SKM-1 (cell line): ENCODE results near the gene MPPED1.

Experiments used
- DNase-seq: peaks from one replicate; lab custom pipeline; 2025; ENCODE audit not compliant: unreplicated experiment; lab: John Stamatoyannopoulos, UW

Gene MPPED1

DNA sequence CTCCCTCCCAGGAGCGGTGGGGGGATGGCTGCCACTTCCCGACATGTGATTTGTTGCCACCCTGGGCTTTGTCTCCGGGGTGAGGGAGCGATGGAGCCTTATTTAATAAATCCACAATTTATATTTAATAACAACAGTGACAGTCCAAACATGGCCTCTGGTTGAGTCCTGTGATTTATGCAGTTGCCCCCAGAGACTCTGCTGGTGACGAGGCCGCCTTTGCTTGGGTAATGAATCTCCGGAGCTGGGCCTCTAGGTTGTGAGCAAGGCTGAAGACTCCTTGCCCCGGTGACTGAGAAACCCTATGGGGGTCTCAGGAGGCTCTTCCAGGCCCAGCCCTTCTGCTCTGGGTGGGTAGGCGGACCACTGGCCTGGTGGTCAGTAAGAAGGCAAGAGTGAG lies 16.7 kb downstream of the MPPED1 start:
- no peak for DNase-seq

DNA sequence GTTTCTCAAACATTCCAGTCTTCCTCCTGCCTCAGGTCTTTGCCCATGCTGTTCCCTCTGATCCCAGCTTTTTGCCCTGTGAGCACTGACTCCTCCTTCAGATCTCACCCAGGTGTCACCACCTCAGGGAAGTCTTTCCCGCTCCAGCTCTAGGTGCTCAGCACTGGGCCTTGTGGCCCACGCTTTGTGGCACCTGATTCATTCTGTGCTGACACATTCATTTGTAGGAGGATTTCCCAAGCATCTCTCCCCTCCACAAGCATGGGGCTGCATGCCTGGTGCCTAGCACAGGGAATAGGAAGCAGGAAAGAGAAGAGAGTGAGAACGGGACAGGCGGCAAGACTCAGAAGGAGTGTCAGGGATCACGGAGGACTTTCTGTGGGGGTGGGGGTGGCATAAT lies 17.6 kb downstream of the MPPED1 start:
- DNase-seq, result no peak

DNA sequence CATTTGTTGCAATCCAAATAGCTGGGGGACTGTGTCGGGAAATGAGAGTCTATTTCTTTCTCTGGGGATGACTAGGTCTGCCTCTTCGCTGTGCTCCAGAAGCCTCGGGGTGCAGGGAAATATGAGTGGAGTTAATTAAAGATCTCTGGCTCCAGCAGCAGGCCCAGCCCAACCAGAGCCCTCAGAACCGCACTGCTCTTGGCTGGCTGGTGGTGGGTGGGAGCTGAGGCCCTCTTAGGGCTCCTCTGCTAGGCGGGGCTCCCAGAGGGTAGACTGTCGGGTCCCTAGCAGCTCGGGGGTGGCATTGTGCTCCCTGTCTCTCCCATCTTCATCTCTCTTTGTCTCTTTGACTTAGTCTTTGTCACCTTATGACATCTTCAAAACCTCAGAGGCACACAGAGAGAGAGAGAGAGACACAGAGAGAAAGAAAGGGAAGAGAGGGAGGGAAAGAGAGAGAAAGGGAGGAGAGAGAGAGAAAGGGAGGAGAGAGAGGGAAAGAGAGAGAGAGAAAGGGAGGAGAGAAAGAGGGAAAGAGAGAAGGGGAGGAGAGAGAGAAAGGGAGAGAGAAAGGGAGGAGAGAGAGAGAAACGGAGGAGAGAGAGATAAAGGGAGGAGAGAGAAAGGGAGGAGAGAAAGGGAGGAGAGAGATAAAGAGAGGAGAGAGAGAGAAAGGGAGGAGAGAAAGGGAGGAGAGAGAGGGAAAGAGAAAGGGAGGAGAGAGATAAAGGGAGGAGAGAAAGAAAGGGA lies 20.2 kb downstream of the MPPED1 start:
- no peak for DNase-seq

DNA sequence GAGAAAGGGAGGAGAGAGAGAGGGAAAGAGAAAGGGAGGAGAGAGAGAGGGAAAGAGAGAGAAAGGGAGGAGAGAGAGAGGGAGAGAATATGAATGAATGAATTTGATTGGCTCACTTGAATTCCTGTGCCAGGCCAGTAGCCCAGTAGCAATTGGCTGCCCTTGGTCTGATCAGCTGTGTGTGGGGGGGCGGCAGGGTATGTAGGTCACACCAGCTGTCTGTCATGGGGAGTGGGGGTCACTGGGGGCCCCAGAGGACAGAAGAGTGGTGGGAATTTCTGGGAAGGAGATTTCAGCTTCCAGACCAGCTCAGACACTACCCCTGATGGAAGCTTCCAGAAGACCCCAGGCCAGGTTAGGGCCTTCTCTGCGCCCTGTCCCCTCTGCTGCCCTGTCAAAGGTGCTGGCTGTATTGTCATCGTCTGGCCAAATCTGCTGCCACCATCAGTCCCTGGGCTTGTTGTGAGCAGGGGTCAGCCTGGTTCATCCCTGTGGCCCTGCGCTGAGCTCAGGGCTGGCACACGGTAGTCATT lies 21.1 kb downstream of the MPPED1 start:
- no peak for DNase-seq

DNA sequence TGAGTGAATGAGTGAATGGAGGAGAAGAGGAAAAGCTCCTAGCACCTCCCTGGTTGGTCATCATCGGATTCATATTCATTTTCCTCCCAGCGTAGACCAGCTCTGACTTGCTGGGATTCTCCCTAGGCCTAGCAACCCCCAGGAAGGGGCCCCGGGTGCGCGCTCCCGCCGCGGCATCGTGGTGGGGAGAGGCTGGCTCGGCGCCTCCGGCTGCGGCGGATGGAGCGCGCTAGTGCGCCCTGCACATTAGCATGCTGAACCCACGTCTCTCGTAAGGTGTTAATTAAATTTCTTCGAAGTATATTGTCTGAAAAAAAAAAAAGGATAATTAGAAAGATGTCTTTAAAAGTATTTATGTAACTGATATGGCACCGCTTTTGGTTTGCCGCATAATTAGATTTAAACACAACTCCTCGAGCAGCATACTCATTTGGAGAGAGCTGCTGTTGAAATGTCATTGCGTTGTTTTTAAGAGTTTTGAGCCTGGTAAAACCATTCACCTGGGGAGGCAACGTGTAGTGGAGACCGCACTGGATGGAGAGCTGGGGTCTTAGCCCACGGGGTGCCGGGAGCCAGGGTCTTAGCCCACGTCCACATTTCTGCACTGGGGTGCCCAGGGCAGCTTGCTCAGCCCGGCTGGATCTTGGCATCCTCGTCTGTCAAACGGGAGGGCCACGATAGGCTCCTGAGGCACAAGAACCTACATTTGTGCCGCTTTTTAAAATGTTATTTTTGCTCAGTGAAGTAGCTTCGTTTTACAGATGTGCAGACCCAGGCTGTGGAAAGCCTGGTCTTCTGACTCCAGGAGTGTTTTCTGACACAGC lies 21.8 kb downstream of the MPPED1 start:
- DNase-seq, result no peak

DNA sequence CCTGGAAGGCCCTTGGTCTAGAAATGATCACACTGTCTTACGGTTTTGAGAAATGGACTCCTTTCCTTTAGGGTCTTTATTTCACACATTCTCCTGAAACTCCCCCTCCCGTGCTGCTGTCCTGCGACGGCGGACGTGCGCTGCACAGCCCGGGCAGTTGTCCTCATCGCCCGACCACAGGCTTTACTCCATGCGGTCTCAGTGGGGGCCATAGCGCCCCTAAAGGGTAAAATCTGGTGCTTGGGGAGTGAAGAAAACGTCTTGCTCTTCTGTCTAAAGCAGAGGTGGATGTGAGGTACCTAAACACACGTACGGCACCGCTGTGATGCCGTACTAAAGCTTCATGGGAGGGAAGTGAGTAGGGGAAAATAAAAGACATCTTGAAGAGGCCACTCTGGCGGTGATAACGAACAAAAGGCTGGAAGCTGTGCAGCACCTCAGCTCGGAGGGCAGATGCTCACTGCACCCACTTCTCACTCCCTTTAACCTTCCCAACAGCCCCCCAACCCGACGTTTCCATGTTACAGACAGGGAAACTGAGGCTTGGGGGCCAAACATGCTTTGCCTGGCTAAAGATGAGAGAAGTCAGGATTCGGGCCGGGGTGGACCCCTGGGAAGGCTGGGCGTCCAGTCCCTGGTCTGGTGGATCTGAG lies 22.6 kb downstream of the MPPED1 start:
- DNase-seq, result no peak

DNA sequence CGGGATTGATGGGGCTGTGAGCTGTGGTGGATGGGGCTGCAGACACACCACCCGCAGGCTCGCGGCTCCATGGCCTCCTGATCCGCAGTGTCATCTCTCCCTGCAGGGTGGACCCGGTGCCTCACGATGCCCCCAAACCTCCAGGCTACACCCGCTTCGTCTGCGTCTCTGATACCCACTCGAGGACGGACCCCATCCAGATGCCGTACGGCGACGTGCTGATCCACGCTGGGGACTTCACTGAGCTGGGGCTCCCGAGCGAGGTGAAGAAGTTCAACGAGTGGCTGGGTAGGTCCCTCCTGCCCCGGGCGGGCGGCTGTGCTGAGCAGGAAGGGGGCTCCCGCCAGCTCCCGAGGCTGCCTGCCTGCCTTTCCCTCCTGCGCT lies 23.1 kb downstream of the MPPED1 start:
- DNase-seq, result no peak

DNA sequence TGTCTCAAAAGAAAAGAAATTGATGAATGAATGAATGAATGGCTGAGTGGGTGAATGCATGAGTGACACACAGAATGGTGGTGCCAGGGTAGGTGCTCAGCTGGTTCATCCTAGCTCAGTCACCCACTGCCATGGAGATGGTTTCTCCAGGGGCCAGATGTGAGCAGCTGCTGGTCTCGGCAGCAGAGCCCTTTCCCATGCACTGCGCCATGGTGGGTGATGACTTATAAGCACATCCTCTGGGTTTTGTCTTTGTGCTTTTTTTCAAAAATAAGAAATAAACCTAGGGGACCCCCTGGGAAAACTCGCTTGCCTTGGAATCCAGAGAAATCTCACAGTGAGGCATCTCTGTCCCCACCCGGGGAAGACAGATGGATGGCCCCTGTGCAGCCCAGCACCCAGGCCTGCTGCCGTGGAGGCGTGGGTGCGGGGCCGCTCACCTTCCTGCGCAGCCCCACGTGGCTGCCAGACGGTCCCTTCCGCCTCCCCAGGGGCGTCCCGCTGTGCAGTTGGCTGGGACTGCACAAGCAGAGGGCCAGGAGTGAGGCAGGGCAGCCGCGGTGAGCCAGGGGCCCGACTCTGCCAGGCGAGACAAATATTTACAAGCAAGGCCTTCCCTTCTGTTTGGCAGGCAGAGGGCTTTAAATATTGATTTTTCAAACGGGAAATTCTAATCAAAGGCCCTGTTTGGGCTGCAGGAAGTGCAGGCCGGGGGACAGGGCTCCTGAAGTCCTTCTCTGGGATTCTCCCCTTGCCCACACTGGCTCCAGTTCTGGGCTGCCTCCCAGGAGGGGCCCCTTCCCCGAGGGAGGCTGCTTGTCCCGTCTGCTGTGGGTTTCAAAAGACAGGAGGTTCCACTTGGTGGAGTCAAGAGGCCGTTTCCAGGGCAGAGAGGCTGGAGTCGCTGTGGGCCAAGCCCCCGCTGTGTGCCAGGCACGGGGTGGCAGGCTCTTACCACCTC lies 24.3 kb downstream of the MPPED1 start:
- no peak for DNase-seq

DNA sequence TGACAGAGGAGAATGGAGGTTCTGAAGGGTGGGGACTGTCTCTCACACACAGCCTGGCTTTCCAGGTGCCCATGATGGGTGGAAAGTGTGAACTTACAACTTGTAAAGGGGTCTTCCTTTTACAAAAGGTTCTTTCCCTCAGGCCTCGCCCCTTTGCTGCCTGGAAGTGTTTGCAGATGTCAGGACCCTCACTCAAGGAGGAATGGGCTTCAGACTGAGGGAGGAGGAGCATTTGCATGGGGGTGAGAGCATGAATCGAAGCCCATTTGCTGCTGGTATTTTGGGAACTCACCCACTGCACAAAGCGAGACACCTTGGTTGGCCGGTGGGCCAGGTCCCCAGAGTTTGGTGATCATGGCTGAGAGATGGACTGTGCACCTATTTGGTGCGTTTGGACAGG lies 25.1 kb downstream of the MPPED1 start:
- no peak for DNase-seq

DNA sequence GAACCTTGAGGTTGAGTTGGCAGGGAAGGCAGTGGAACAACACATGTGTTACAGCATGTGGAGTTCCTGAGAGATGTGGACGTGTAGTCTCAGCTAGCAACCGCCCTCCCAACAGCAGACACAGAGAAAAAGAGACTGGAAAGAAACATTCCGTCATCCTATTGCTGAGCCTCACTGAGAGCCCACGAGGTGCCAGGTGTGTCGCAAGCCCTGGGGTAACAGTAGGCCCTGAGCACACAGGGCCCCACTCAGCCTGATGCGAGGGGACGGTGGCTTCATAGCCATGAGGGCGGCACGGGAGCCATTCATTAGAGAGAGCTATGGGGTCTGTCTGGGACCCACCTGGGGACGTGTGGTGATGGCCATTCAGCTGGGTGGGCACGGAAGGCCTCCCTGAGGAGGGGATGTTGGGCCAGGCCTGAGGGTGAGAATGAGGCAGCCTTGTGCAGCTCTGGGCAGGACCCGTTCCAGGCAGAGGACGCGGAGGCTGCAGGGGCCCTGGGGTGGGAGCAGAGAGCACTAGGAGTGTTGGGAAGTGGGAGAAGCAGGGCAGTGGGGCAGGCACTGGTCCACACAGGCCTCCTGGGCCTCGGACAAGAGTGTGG lies 26.2 kb downstream of the MPPED1 start:
- DNase-seq, result no peak

DNA sequence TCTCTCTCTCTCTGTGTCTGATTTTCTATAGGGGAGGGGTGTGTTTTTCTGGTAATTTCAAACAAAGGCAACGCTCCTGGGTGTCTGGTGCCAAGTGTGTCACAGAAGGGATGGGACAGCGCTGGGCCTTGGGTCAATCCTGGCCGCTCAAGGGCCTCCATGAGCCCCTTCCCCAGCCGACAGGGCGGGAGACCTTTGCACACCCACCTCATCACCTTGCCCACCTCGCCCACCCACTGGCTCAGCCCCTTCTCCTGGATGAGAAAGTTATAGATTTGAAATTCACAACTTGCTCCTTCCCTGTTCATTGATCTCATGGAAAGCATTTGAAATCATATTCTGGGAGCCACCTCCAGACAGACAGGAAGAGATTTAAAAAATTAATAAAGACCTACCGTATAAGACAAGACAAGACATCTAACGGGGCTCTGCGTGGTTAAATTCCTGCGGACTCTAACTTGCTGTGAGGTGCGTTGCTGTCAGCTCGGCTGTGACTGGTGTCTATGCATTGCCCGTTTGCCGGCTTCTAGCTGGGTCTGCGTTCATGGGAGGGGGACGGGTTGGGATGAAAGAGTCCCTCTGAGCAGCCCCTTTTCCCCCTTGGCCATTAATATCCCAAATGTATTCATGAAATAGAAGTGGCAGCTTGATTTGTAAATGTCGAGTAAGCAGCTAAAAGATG lies 27.0 kb downstream of the MPPED1 start:
- no peak for DNase-seq

DNA sequence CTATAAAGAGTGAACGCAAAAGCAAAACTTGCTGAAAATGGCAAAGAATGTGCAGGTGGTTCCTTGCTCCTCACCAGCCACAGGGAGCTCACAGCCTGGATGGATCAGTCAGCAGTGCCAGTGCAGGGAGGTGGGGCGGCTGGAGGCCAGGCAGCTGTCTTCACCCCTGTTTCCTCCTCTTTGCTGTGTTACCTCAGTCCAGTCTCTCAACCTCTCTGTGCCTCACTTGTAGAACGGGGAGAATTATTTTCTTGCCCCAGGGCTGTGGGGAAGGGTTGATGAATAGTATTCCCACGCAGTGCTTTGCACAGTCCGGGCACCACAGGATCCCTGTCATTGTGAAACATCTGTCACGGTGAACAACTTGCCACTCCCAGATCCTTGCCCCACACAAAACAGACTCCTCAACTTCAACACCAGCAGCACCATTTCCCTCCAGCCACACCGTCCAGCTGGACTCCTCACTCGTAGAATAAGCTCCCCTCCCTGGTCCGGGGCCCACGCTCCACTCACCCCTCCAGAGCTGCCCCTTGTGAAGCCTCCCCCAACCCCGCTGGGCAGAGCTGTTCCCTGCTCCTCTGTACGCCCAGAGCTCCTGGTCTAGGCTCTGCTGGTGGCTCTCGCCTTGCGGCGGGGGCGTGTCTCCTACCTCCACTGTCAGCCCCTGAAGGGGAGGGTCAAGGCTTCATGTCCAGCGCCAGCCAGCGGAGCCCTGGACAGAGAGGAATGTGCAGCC lies 27.7 kb downstream of the MPPED1 start:
- no peak for DNase-seq

DNA sequence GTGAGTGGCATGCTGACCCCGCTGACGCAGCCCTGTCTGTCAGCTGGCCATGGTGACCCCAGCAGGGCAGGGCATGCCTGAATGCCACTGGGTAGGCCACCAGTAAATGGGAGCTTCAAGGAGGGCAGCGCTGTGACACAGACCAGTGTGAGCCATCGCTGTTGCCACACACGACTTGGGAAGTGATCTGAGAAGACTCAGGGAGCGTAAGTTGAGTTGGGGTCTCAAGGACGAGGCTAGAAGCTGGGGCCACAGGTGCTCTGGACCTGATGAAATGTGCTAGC lies 28.2 kb downstream of the MPPED1 start:
- DNase-seq, result no peak

DNA sequence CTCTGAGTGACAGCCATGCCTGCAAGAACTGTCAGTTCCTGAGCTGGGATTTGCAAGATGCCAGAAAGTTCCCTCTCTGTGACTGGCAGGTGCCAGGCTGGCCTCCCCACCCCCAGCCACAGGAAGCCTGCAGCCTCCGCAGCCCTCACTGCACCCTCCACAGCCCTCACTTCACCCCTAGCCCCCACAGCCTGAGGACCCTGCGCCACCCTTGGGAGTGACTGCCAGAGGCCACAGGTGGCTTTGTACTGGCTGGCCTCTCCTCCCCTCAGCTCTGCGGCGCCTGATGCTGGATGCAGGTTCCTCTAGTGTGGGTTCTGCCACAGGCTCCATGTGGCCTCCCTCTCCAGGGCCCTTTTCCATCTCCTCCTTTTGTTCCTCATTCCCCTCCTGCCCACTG lies 28.7 kb downstream of the MPPED1 start:
- no peak for DNase-seq

DNA sequence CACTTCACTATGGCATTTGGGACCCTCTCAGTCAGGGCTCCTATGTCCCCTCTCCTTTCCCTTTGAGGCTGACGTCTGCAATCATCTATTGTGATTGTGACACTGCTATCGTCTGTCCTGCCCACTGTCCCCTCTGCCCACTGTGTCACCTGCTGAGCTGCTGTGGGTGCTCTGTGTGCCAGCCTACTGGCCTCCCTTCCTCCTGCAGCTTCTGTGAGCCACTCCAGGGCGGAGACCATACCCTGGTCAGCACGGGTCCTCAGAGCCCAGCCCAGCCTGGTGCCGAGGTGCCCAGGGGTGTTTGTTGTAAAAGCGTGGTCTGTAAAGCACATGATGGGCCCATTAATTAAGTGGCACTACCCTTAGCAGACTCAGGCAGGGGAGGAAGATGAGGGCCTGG lies 29.4 kb downstream of the MPPED1 start:
- DNase-seq, result no peak

DNA sequence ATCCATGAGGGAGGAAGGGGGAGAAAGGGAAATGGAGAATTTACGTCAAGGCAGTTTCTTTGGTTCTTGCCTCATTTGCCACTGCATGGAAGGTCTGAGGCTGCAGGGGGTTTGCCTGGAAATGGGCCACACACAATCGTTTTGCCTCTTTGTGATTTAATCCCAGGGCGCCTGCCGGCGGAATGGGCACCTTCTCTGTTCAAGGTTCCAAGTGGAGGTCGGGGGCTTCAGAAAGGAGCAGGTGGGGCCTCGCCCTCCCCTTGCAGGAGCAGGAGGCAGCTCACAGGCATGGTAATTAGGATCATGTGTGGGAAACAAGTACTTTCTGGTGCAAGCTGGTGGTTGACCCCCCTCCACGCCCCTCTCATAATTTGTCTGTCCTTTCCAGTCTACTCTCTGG lies 29.9 kb downstream of the MPPED1 start:
- no peak for DNase-seq

DNA sequence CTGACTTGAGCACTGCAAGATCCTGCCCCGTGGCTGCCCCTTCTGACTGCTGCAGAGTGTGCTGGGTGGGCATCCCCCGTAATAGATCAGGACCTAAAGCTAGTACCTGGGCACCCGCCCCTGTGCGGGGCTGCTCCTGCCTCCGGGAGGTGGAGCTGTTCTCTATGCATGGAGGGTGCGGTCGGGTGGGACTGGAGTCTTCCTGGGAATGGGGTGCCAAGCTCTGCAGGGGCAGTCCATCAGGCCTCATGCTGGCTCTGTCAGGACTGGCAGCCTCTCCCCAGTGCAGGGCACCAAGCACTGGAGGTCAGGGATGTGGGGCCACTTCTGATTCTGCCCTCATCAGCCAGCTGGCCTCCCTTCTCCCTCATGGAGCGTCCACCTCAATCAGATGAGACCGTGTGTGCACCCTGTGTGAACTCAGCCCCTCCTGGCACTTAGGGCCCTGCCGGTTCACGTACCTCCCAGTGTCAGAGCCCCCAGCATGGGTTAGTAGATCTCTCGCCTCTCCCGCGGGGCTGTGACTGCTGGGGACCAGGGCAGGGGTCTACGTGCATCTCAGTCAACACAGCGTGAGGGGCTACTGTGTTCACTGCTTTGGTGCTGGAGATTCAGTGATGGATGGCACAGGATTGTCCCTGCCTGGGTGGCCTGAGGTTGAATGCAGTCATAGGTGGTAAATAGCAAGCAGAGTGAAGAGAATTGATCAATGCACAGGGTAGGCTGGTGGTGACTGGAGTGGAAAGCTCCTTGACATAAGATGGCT lies 30.8 kb downstream of the MPPED1 start:
- DNase-seq, result no peak

DNA sequence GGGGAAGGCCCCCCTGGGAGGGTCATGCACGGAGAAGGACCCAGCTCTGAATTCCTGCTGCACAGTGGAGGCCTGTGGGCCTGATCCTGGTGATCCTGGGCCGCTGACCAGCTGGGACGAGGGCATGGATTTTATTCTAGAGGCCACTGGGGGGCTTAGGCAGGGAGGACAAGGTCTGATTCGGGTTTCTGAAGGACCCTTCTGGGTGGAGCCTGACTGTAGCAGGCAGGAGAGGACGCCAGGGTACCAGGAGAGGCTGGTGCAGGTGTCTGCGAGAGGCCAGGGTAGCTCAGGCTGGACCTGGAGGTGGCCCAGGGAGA lies 31.3 kb downstream of the MPPED1 start:
- DNase-seq, result no peak
